ENCODE data around the gene ADPRH.

- TF ChIP-seq CTCF (conservative IDR thresholded peaks at IDR 0.05; ENCODE audit: low read depth, low read length) (no peak), USF2 (IDR thresholded peaks at IDR 0.05; ENCODE audit: low read depth, low read length) (no peak)
Observed at GRCh38 chr3:119620899-119621298, 41.6 kb downstream of the ADPRH start.
